ENCODE measurements around the gene CCDC112. TPM values are rescaled to one million over a fixed set of nuclear protein-coding genes. Genes with fewer than 3 reads are reported as not detected.
A peak's percentile ranks its signal among the peaks of the same experiment; 100 is the strongest.

CCDC112 gene
- total and polyA plus RNA-seq, 7 donors: 0.85 to 2.2 (median 2.0) TPM

GRCh38 chr5:115304496-115304895 lies 8.0 kb upstream of the CCDC112 start:
- H3K27ac ChIP-seq: no peak overlapping the region
- no peaks in the 10 kb centered on the region for H3K36me3 ChIP-seq (ENCODE audit: insufficient read depth in 1 of 2, low read depth in 1 of 2)
- ATAC-seq: no peak
- intact Hi-C loops (cut with DNase I): no loop called here
- H3K4me1 ChIP-seq: no peaks in the 10 kb centered on the region
- H3K27me3 ChIP-seq (ENCODE audit: insufficient read depth in 3 of 3, low read length in 2 of 3): no peaks in the 10 kb centered on the region
- no peak for DNase-seq
- H3K4me3 ChIP-seq: no peak overlapping the region
- WGBS, 3 donors: 96 to 100% (median 97%) methylated on average over 1 of the region's 1 CpG
- TF ChIP-seq, protein P1, sequence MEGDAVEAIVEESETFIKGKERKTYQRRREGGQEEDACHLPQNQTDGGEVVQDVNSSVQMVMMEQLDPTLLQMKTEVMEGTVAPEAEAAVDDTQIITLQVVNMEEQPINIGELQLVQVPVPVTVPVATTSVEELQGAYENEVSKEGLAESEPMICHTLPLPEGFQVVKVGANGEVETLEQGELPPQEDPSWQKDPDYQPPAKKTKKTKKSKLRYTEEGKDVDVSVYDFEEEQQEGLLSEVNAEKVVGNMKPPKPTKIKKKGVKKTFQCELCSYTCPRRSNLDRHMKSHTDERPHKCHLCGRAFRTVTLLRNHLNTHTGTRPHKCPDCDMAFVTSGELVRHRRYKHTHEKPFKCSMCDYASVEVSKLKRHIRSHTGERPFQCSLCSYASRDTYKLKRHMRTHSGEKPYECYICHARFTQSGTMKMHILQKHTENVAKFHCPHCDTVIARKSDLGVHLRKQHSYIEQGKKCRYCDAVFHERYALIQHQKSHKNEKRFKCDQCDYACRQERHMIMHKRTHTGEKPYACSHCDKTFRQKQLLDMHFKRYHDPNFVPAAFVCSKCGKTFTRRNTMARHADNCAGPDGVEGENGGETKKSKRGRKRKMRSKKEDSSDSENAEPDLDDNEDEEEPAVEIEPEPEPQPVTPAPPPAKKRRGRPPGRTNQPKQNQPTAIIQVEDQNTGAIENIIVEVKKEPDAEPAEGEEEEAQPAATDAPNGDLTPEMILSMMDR (IDR thresholded peaks at IDR 0.05): no peak
- no peaks in the 10 kb centered on the region for H3K9me3 ChIP-seq

- TF ChIP-seq, protein P1 (IDR thresholded peaks at IDR 0.05): no peak
- H3K27ac ChIP-seq: no peak overlapping the region
- H3K4me1 ChIP-seq: peaks cover 6% of the 10 kb centered on the region
- H3K27me3 ChIP-seq (ENCODE audit: insufficient read depth in 3 of 3, low read length in 2 of 3): no peaks in the 10 kb centered on the region
- no peaks in the 10 kb centered on the region for H3K9me3 ChIP-seq
- WGBS, 3 donors: 57 to 63% (median 63%) methylated on average over 1 of the region's 1 CpG
- DNase-seq (no peak), ATAC-seq (no peak)
- intact Hi-C loops (cut with DNase I): no loop called here
- no peaks in the 10 kb centered on the region for H3K36me3 ChIP-seq (ENCODE audit: insufficient read depth in 1 of 2, low read depth in 1 of 2)
- no peak overlapping the region for H3K4me3 ChIP-seq
Measured at GRCh38 chr5:115298811-115299210, 2.4 kb upstream of the CCDC112 start.

GRCh38 chr5:115297031-115297430 lies 577 bp upstream of the CCDC112 start:
- intact Hi-C loops (cut with DNase I): no loop called here
- TF ChIP-seq, protein P1 (IDR thresholded peaks at IDR 0.05): no peak
- Histone ChIP-seq H3K9me3 (no peaks in the 10 kb centered on the region), H3K4me1 (peaks cover 6% of the 10 kb centered on the region), H3K4me3 (peak overlapping the region; percentile 77), H3K36me3 (ENCODE audit: insufficient read depth in 1 of 2, low read depth in 1 of 2) (no peaks in the 10 kb centered on the region), H3K27ac (no peak overlapping the region), H3K27me3 (ENCODE audit: insufficient read depth in 3 of 3, low read length in 2 of 3) (no peaks in the 10 kb centered on the region)
- ATAC-seq (no peak), DNase-seq (no peak)
- 50 to 58% (median 51%) methylated on average over 5 of the region's 5 CpGs for WGBS, 3 donors

GRCh38 chr5:115295777-115296123 lies 704 bp downstream of the CCDC112 start:
- 12 to 17% (median 14%) methylated on average over 11 of the region's 11 CpGs for WGBS, 3 donors
- DNase-seq (no peak), ATAC-seq (peak in 3 of 4 donors; percentile 29 to 50 (median 37))
- Histone ChIP-seq H3K9me3 (no peaks in the 10 kb centered on the region), H3K27ac (no peak overlapping the region), H3K36me3 (ENCODE audit: insufficient read depth in 1 of 2, low read depth in 1 of 2) (no peaks in the 10 kb centered on the region), H3K4me3 (peak overlapping the region; percentile 77), H3K27me3 (ENCODE audit: insufficient read depth in 3 of 3, low read length in 2 of 3) (no peaks in the 10 kb centered on the region), H3K4me1 (peaks cover 6% of the 10 kb centered on the region)
- TF ChIP-seq, protein P1 (IDR thresholded peaks at IDR 0.05): no peak
- intact Hi-C loops (cut with DNase I): no loop called here

DNA sequence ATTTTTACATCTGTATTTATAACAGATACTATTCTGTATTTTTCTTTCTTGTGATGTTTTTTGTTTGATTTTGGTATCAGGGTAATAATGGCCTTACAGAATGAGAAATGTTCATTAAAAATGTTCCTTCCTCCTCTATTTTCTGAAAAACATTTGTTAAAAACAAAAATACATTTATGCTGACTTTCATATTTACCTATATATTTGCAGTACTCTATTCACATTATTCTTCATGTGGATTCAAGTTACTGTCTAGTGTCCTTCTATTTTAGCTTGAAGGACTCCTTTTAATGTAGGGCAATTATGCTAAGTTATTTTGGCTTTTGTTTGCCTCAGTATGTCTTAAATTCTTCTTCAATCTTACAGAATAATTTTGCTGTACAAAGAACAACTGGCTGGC lies 5.1 kb downstream of the CCDC112 start:
- Histone ChIP-seq H3K4me1 (peaks cover 6% of the 10 kb centered on the region), H3K9me3 (no peaks in the 10 kb centered on the region), H3K27me3 (ENCODE audit: insufficient read depth in 3 of 3, low read length in 2 of 3) (no peaks in the 10 kb centered on the region), H3K27ac (no peak overlapping the region), H3K36me3 (ENCODE audit: insufficient read depth in 1 of 2, low read depth in 1 of 2) (no peaks in the 10 kb centered on the region), H3K4me3 (no peak overlapping the region)
- DNase-seq (no peak), ATAC-seq (no peak)
- TF ChIP-seq, protein P1 (IDR thresholded peaks at IDR 0.05): no peak
- intact Hi-C loops (cut with DNase I): no loop called here

All from psoas muscle (tissue), 8 donors.